GM12892 (cell line): ENCODE data around the gene NPIPB4.
"Not testable (repeated sequence)": the region's sequence is repeated elsewhere in the genome, so short reads cannot be mapped to it uniquely, and the experiment has no call there.

ENCODE experiments used
- POLR2A ChIP-seq: IDR thresholded peaks from 2 replicates; pipeline ENCODE4 v1.6.1; 2011; ENCODE audit warnings: low read depth, low read length, control low read depth
- POLR2AphosphoS5 ChIP-seq: IDR thresholded peaks from 2 replicates; pipeline ENCODE4 v1.6.1; 2011; ENCODE audit warnings: low read depth, low read length, control low read depth
- TAF1 ChIP-seq: IDR thresholded peaks from 2 replicates; pipeline ENCODE4 v1.6.1; 2011; ENCODE audit warnings: low read depth, mild to moderate bottlenecking, control low read depth, low read length, borderline replicate concordance

DNA sequence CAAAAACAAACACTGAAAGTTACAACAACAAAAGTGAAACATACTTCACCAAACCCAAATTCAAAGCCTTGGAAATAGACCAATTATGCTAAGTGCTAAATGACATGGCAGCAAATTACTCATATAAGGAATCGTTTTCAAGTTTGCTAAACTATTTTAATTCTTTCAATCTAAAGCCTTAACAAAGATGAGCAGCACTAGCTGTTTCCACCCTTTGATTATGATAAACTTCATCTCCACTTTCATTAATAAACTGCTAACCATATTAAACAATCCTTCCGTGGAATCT, 55.2 kb downstream of the NPIPB4 start:
- not testable (repeated sequence) for TF ChIP-seq TAF1, POLR2A, POLR2AphosphoS5
